ENCODE data around the gene CDCA8. TPM values are rescaled to one million over a fixed set of nuclear protein-coding genes. Genes with fewer than 3 reads are reported as not detected.
A peak's percentile ranks its signal among the peaks of the same experiment; 100 is the strongest.

The CDCA8 gene
- total and polyA plus RNA-seq, 2 of the 8 experiments (the other 6 are each of a cell fraction or from before 2014, with no cell fraction given), result 43.9 to 46.2 TPM

GRCh38 chr1:37725851-37726613 lies 33.7 kb downstream of the CDCA8 start:
- peak overlapping the region; percentile 60 for H4K91ac ChIP-seq (replicated peaks; ENCODE audit: insufficient read length, low read length)
- no peak overlapping the region for H3K4ac ChIP-seq (replicated peaks; ENCODE audit: insufficient read length, low read depth, low read length)
- H2BK12ac ChIP-seq (ENCODE audit: low read depth, low read length), result no peak overlapping the region
- no peaks in the 10 kb centered on the region for H4K20me1 ChIP-seq (replicated peaks in 1 of 2; ENCODE audit: control insufficient read depth in 1 of 2, insufficient read depth in 2 of 2, low read length in 2 of 2)
- H3K18ac ChIP-seq (ENCODE audit: extremely low read depth, low read length), result no peak overlapping the region
- WGBS, 2 experiments (ENCODE audit: extremely low coverage in 1 of 2, insufficient coverage in 1 of 2, insufficient read length in 1 of 2, insufficient replicate concordance in 2 of 2, low coverage in 1 of 2, low lambda C conversion rate in 2 of 2, missing lambda C conversion rate in 1 of 2), result 88% methylated on average over 14 of the region's 14 CpGs; no CpG with 5 or more reads in 1 of the 2 experiments
- no peak overlapping the region for H3K9ac ChIP-seq (replicated peaks in 1 of 4; ENCODE audit: extremely low read depth in 1 of 4, low read depth in 3 of 4, low read length in 3 of 4)
- H3K4me1 ChIP-seq (replicated peaks in 1 of 4; ENCODE audit: control insufficient read depth in 3 of 4, insufficient read depth in 4 of 4, low read length in 3 of 4), result peaks cover 0 to 7% (median 4%) of the 10 kb centered on the region in 4 experiments; a peak in 3 of 7 replicates
- POLR2A ChIA-PET (ENCODE audit: partially characterized antibody), result no interaction called here
- H3K36me3 ChIP-seq (ENCODE audit: control insufficient read depth in 2 of 4, insufficient read depth in 4 of 4, low read length in 3 of 4), result no peaks in the 10 kb centered on the region
- DNase-seq (ENCODE audit: low read depth in 1 of 2, low spot score in 2 of 2), result no peak
- H3K14ac ChIP-seq (ENCODE audit: insufficient read length), result no peak overlapping the region
- no peaks in the 10 kb centered on the region for H3K23me2 ChIP-seq (ENCODE audit: low read depth, low read length)
- no peak overlapping the region for H4K8ac ChIP-seq (ENCODE audit: extremely low read depth, insufficient read depth, low read length)
- H2AFZ ChIP-seq (ENCODE audit: low read length), result no peak overlapping the region
- TF ChIP-seq CTBP2 (IDR thresholded peaks at IDR 0.05; ENCODE audit: borderline replicate concordance, insufficient read depth, insufficient read length, low read length), result no peak
- TF ChIP-seq KDM4A (IDR thresholded peaks at IDR 0.05; ENCODE audit: low read depth, low read length, severe bottlenecking), result no peak
- TF ChIP-seq ZNF274 (IDR thresholded peaks at IDR 0.05; ENCODE audit: borderline replicate concordance, extremely low read depth, low read length), result no peak
- no peak for TF ChIP-seq FOSL1 (IDR thresholded peaks at IDR 0.05; ENCODE audit: insufficient read depth, low read depth, low read length)
- TF ChIP-seq USF2 (IDR thresholded peaks at IDR 0.05; ENCODE audit: low read length), result no peak
- H3K27ac ChIP-seq (ENCODE audit: low read depth, low read length), result no peak overlapping the region
- no peaks in the 10 kb centered on the region for H3K79me2 ChIP-seq (ENCODE audit: control insufficient read depth in 1 of 2, insufficient read depth in 2 of 2, low read length in 2 of 2)
- H3K4me3 ChIP-seq (ENCODE audit: extremely low read depth in 1 of 4, insufficient read depth in 2 of 4, low read depth in 3 of 4, low read length in 4 of 4), result no peak overlapping the region
- H2BK20ac ChIP-seq (ENCODE audit: low read length), result no peak overlapping the region
- no peaks in the 10 kb centered on the region for H3K27me3 ChIP-seq (replicated peaks in 1 of 4; ENCODE audit: control insufficient read depth in 3 of 4, extremely low read depth in 1 of 4, insufficient read depth in 3 of 4, low read length in 3 of 4)
- no peak overlapping the region for H2AK5ac ChIP-seq (ENCODE audit: low read depth, low read length)
- no peak overlapping the region for H4K5ac ChIP-seq (ENCODE audit: insufficient read length, low read depth, low read length)
- CTCF ChIA-PET (ENCODE audit: partially characterized antibody), result interaction anchor here (1.1 to 1.8 kb wide), 4 partner anchors 24 to 123 kb away, joined by 3 to 4 read pairs (median 3); partner anchors contain the start of gene EPHA10
- no peak overlapping the region for H3K4me2 ChIP-seq (ENCODE audit: insufficient read depth in 1 of 2, low read depth in 2 of 2, low read length in 2 of 2)
- no peak overlapping the region for H2BK5ac ChIP-seq (ENCODE audit: low read depth, low read length)
- no peak overlapping the region for H2BK120ac ChIP-seq (replicated peaks; ENCODE audit: low read depth, low read length)
- no peak overlapping the region for H2BK15ac ChIP-seq (ENCODE audit: low read length)
- H3K23ac ChIP-seq (ENCODE audit: insufficient read length), result no peak overlapping the region
- H3K56ac ChIP-seq (replicated peaks; ENCODE audit: insufficient read length, low read depth, low read length), result no peak overlapping the region
- no peaks in the 10 kb centered on the region for H3K9me3 ChIP-seq (ENCODE audit: insufficient read depth in 2 of 2, low read depth in 1 of 2, low read length in 1 of 2)
- H3K79me1 ChIP-seq (ENCODE audit: low read depth, low read length), result no peaks in the 10 kb centered on the region
- FAIRE-seq, result no peak

Measured in H1 (cell line).